SH-SY5Y (cell line): ENCODE results near the gene TMEM51.

Experiments
- GATA2 ChIP-seq: IDR thresholded peaks from 2 replicates; pipeline ENCODE4 v1.6.1; 2011; ENCODE audit warnings: mild to moderate bottlenecking, low read depth, low read length
- GATA3 ChIP-seq: IDR thresholded peaks from 2 replicates; pipeline ENCODE4 v1.6.1; 2011; ENCODE audit warnings: low read depth, mild to moderate bottlenecking, low read length, moderate library complexity

DNA sequence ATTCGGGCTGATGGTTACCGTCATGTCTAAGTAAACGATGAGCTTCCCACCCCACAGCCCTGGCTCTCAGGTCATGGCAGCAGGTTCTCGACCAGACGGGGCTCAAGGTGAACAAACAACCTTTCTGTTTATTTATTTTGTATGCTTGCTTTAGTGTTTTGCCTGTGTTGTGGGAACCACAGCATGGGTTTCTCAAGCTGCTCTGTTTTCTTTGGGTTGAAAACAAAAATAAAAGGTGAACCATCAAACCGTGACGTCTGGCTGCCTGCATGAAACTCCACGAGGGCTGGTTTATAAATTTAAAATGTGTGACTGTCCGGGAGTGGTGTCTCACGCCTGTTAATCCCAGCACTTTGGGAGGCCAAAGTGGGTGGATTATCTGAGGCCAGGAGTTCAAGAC lies 28.0 kb downstream of the TMEM51 start:
- TF ChIP-seq GATA3 (no peak), GATA2 (no peak)
